Psoas muscle (tissue), 8 donors: Measurements from ENCODE around the gene OR2M5. TPM values are rescaled to one million over a fixed set of nuclear protein-coding genes. Genes with fewer than 3 reads are reported as not detected.

Experiments used
- ATAC-seq, 4 donors: fragments of 200-7000 bp; cut with Tn5 transposase; one replicate each; pipeline ENCODE4 v1.9.1; 2020; ENCODE audit warnings: moderate library complexity in 3 of 4, mild to moderate bottlenecking in 2 of 4
- DNase-seq, 2 donors: peaks; one replicate each; pipeline ENCODE4 v3.0.0-alpha.2; 2020
- H3K27ac ChIP-seq: fragments of 200-600 bp; one replicate; pipeline ENCODE4 v1.8.0; 2022
- H3K27me3 ChIP-seq, 3 donors: fragments of 200-600 bp in 1 of 3; one replicate each; pipeline versions ENCODE4 v1.6.1 to v1.8.0; 2013 to 2022; ENCODE audit warnings: low read length in 2 of 3, mild to moderate bottlenecking in 2 of 3, moderate library complexity in 1 of 3; ENCODE audit not compliant: insufficient read depth in 3 of 3
- H3K36me3 ChIP-seq, 2 donors: fragments of 200-600 bp in 1 of 2; one replicate each; pipeline versions ENCODE4 v1.6.1 to v1.8.0; 2013 to 2022; ENCODE audit warnings: low read depth in 1 of 2, mild to moderate bottlenecking in 1 of 2, moderate library complexity in 1 of 2; ENCODE audit not compliant: insufficient read depth in 1 of 2
- H3K4me1 ChIP-seq: fragments of 200-600 bp; one replicate; pipeline ENCODE4 v1.8.0; 2022
- H3K4me3 ChIP-seq: fragments of 200-600 bp; one replicate; pipeline ENCODE4 v1.8.0; 2022; ENCODE audit warnings: mild to moderate bottlenecking
- H3K9me3 ChIP-seq: fragments of 200-600 bp; one replicate; pipeline ENCODE4 v1.8.0; 2022
- WGBS, 3 donors: extraction: QIAGEN DNeasy Blood & Tissue Kit; methylation state at CpG; one replicate each; pipeline versions ENCODE4 v1.1.6 to v1.1.7; 2013; 5-methylcytosine and 5-hydroxymethylcytosine counted together
- intact Hi-C, 2 donors: fragments of 100-400 bp; cut with DNase I; formaldehyde crosslinking; loops; one replicate each; pipeline versions ENCODE4 v1.11.0 to v1.14.2; 2022
- polyA plus RNA-seq, 3 donors: library from polyadenylated mRNA; stranded (reverse); fragments of 200-250 nt; gene quantifications; one replicate each; pipeline ENCODE4 v1.2.3, GENCODE V29; 2013
- total RNA-seq, 4 donors: library from RNA; stranded (reverse); fragmentation: NEBNext Ultra II Directional in 2 of 4; extraction: Animal tissue kit (Norgen Biotek cat#: 25700) in 2 of 4; gene quantifications; one replicate each; pipeline versions ENCODE4 v1.2.1 to v1.2.4, GENCODE V29; 2021 to 2023
- TF ChIP-seq, protein P1 (sequence below): fragments of 200-600 bp; IDR thresholded peaks from one replicate; pipeline ENCODE4 v1.8.0; 2022; ENCODE audit warnings: antibody characterized with exemption
- donor health status: healthy with polysubstance abuse.
- donor health status: DM: no; HTN: no; CAD: no; lungs with moderate emphysema.
- donor health status: Bipolar disorder and iron deficiency.
- donor health status: healthy.
- donor health status: DM: yes; HTN: yes; CAD: no.
- donor health status: DM: no; HTN: no; CAD: no.
- donor health status: DM: no; HTN: no; CAD: no.
- donor health status: DM: yes; HTN: yes; CAD: no.

Gene OR2M5
- total and polyA plus RNA-seq, 7 donors = not detected

DNA sequence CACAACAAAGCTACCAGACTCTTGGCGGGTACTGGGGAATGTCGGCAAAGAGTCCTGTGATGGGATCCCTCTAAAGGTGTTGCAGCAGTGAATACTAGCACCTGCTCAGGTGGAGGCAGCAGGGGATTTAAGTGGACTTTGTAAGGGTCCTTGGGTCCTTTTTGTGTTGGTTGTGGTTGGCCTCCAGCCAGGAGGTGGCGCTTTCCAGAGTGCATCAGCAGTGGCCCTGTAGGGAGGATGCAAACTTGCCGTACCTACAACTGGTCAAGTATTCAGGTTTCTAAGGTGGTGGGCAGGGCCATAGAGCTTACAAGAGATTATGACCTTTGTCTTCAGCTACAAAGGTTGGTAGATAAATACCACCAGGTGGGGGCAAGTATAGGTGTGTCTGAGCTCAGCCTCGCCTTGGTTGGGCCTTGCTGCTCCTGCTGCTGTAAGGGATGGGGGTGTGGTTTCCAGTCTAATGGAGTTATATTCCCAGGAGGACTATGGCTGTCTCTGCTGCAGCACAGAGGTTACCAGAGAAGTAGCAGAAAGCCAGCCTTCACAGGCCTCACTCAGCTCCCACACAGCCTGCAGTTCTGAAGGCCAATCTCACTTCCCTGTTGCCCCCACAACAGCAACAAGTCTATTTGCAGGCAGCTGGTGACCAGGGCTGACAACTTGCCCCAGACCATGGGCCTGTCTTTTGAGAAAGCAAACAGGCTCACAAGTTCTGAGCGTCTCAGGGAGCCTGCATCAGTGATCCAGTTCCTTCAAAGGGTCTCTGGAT is 7.3 kb downstream of the OR2M5 start:
- intact Hi-C loops = no loop called here
- Histone ChIP-seq H3K27me3 (no peaks in the 10 kb centered on the region), H3K36me3 (no peaks in the 10 kb centered on the region), H3K9me3 (peaks cover 12% of the 10 kb centered on the region), H3K27ac (no peak overlapping the region), H3K4me3 (no peak overlapping the region), H3K4me1 (no peaks in the 10 kb centered on the region)
- no peak for ATAC-seq
- no peak for DNase-seq
- WGBS, 3 donors = 79 to 83% (median 82%) methylated on average over 6 of the region's 6 CpGs
- TF ChIP-seq, protein P1, sequence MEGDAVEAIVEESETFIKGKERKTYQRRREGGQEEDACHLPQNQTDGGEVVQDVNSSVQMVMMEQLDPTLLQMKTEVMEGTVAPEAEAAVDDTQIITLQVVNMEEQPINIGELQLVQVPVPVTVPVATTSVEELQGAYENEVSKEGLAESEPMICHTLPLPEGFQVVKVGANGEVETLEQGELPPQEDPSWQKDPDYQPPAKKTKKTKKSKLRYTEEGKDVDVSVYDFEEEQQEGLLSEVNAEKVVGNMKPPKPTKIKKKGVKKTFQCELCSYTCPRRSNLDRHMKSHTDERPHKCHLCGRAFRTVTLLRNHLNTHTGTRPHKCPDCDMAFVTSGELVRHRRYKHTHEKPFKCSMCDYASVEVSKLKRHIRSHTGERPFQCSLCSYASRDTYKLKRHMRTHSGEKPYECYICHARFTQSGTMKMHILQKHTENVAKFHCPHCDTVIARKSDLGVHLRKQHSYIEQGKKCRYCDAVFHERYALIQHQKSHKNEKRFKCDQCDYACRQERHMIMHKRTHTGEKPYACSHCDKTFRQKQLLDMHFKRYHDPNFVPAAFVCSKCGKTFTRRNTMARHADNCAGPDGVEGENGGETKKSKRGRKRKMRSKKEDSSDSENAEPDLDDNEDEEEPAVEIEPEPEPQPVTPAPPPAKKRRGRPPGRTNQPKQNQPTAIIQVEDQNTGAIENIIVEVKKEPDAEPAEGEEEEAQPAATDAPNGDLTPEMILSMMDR = no peak

DNA sequence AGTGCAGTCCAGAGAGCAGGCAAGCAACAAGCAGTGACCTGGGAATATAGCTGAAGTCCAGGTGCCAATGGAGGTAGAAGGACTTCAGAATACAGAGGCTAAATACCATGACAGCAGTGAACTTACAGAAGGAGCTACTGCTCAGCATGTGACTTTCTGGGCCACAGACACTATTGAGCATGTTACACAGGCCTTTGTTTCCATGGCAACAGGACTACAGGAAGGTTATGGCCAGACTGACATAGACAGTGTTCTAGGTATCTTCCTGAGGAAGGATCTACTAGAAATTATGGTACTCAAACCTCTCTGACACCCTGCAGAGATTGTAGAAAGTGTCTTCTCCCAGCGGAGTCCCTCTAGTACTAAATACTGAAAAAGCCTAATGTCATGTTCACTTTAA is 11.0 kb downstream of the OR2M5 start:
- TF ChIP-seq, protein P1 = no peak
- Histone ChIP-seq H3K27me3 (no peaks in the 10 kb centered on the region), H3K4me3 (no peak overlapping the region), H3K36me3 (no peaks in the 10 kb centered on the region), H3K27ac (no peak overlapping the region), H3K9me3 (no peaks in the 10 kb centered on the region), H3K4me1 (no peaks in the 10 kb centered on the region)
- WGBS, 3 donors = 43 to 77% (median 56%) methylated on average over 1 of the region's 1 CpG
- no peak for DNase-seq
- no peak for ATAC-seq
- intact Hi-C loops = no loop called here

DNA sequence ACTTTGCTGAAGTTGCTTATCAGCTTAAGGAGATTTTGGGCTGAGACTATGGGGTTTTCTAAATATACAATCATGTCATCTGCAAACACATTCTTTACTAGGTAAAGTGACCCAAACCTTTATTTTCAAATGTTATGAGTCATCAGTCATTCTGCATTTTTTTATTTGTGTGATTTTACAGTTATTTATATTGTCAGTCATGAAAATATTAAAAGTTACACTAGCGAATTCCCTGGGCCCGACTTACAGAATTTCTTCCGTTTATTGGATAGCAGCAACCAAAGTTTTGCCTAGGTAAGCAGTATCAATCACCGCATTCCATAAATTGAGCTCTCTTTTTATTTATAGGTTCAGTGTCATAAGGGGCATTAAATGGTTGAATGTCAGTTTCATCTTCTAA is 13.8 kb downstream of the OR2M5 start:
- 89 to 93% (median 91%) methylated on average over 4 of the region's 4 CpGs for WGBS, 3 donors
- Histone ChIP-seq H3K4me1 (no peaks in the 10 kb centered on the region), H3K9me3 (no peaks in the 10 kb centered on the region), H3K27me3 (no peaks in the 10 kb centered on the region), H3K27ac (no peak overlapping the region), H3K36me3 (no peaks in the 10 kb centered on the region), H3K4me3 (no peak overlapping the region)
- intact Hi-C loops = no loop called here
- ATAC-seq (no peak), DNase-seq (no peak)
- TF ChIP-seq, protein P1 = no peak

DNA sequence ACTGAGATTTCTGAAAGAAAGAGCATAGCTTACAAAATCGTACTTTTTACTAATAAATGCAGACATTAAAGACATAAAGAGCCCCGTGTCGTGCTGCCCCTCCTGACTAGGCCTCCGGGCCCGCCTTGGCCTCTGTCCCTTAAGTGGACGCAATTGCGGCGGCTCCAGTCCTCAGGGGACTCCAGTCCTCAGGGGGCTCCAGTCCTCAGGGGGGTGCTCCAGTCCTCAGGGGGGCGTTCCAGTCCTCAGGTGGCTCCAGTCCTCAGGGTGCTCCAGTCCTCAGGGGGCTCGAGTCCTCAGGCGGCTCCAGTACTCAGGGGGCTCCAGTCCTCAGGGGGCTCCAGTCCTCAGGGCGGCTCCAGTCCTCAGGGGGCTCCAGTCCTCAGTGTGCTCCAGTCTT is 19.1 kb downstream of the OR2M5 start:
- Histone ChIP-seq H3K27ac (no peak overlapping the region), H3K4me1 (no peaks in the 10 kb centered on the region), H3K9me3 (no peaks in the 10 kb centered on the region), H3K36me3 (no peaks in the 10 kb centered on the region), H3K4me3 (no peak overlapping the region), H3K27me3 (no peaks in the 10 kb centered on the region)
- 79 to 87% (median 83%) methylated on average over 11 to 12 of the region's 12 CpGs for WGBS, 3 donors
- DNase-seq = no peak
- TF ChIP-seq, protein P1 = no peak
- intact Hi-C loops = no loop called here
- no peak for ATAC-seq

DNA sequence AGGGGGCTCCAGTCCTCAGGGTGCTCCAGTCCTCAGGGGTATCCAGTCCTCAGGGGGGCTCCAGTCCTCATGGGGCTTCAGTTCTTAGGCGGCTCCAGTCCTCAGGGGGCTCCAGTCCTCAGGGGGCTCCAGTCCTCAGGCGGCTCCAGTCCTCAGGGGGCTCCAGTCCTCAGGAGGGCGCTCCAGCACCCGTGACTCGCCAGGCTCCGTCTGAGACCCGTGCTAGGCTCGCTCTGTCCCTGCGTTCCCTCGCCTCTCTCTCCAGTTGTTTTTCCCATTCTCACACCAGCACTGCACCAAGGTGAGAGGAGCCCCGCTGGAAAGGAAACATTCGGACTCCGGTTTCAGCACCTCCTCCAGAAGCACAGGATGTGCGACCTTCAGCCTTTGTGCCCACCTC is 20.2 kb downstream of the OR2M5 start:
- Histone ChIP-seq H3K27me3 (no peaks in the 10 kb centered on the region), H3K27ac (no peak overlapping the region), H3K36me3 (no peaks in the 10 kb centered on the region), H3K4me3 (no peak overlapping the region), H3K9me3 (no peaks in the 10 kb centered on the region), H3K4me1 (no peaks in the 10 kb centered on the region)
- intact Hi-C loops = no loop called here
- DNase-seq (no peak), ATAC-seq (no peak)
- WGBS, 3 donors = 90 to 93% (median 90%) methylated on average over 14 of the region's 14 CpGs
- TF ChIP-seq, protein P1 = no peak
